ENCODE measurements around the gene LGR4. TPM values are rescaled to one million over a fixed set of nuclear protein-coding genes. Genes with fewer than 3 reads are reported as not detected.

The LGR4 gene
- polyA plus RNA-seq, 1 experiment, result 7.6 TPM

GRCh38 chr11:27513389-27513788 lies 40.8 kb upstream of the LGR4 start:
- no peak overlapping the region for H3K4me3 ChIP-seq (ENCODE audit: low read depth, low read length)
- CTCF ChIA-PET, result interaction anchor here (1.1 kb wide), 1 partner anchor 14 kb away, joined by 3 read pairs; no protein-coding TSS in a partner anchor
- no peak for DNase-seq (ENCODE audit: low read depth)
- H3K27me3 ChIP-seq (ENCODE audit: control insufficient read depth, insufficient read depth, low read length), result no peaks in the 10 kb centered on the region
- POLR2A ChIA-PET, result no interaction called here
- no peak for TF ChIP-seq CTCF (IDR thresholded peaks at IDR 0.05; ENCODE audit: insufficient read depth, low read depth, low read length)
- no peaks in the 10 kb centered on the region for H3K36me3 ChIP-seq (ENCODE audit: control insufficient read depth, insufficient read depth, low read length)

GRCh38 chr11:27512238-27512637 lies 39.6 kb upstream of the LGR4 start:
- no peak overlapping the region for H3K4me3 ChIP-seq (ENCODE audit: low read depth, low read length)
- ChIA-PET CTCF (interaction anchor here (1.3 kb wide), 1 partner anchor 16 kb away, joined by 3 read pairs; no protein-coding TSS in a partner anchor), POLR2A (no interaction called here)
- TF ChIP-seq CTCF (IDR thresholded peaks at IDR 0.05; ENCODE audit: insufficient read depth, low read depth, low read length), result no peak
- no peaks in the 10 kb centered on the region for H3K27me3 ChIP-seq (ENCODE audit: control insufficient read depth, insufficient read depth, low read length)
- no peaks in the 10 kb centered on the region for H3K36me3 ChIP-seq (ENCODE audit: control insufficient read depth, insufficient read depth, low read length)
- DNase-seq (ENCODE audit: low read depth), result no peak

- no peak overlapping the region for H3K4me3 ChIP-seq (ENCODE audit: low read depth, low read length)
- no peak for TF ChIP-seq CTCF (IDR thresholded peaks at IDR 0.05; ENCODE audit: insufficient read depth, low read depth, low read length)
- CTCF ChIA-PET, result interaction anchor here (0.8 to 1.7 kb wide), 2 partner anchors 11 to 24 kb away, joined by 3 to 5 read pairs; no protein-coding TSS in a partner anchor
- H3K36me3 ChIP-seq (ENCODE audit: control insufficient read depth, insufficient read depth, low read length), result no peaks in the 10 kb centered on the region
- H3K27me3 ChIP-seq (ENCODE audit: control insufficient read depth, insufficient read depth, low read length), result no peaks in the 10 kb centered on the region
- no peak for DNase-seq (ENCODE audit: low read depth)
- POLR2A ChIA-PET, result no interaction called here
These were observed 37.3 kb upstream of the LGR4 start for GRCh38 chr11:27509908-27510307.

- ChIA-PET CTCF (no interaction called here), POLR2A (no interaction called here)
- H3K36me3 ChIP-seq (ENCODE audit: control insufficient read depth, insufficient read depth, low read length), result no peaks in the 10 kb centered on the region
- no peak for TF ChIP-seq CTCF (IDR thresholded peaks at IDR 0.05; ENCODE audit: insufficient read depth, low read depth, low read length)
- H3K4me3 ChIP-seq (ENCODE audit: low read depth, low read length), result peak overlapping the region; percentile 98; the same call in 1 of the 2 replicates
- H3K27me3 ChIP-seq (ENCODE audit: control insufficient read depth, insufficient read depth, low read length), result no peaks in the 10 kb centered on the region
- DNase-seq (ENCODE audit: low read depth), result no peak
These were observed 35.1 kb upstream of the LGR4 start for GRCh38 chr11:27507557-27508322.

GRCh38 chr11:27506200-27507182 lies 33.9 kb upstream of the LGR4 start, which contains the start of gene LIN7C:
Gene LIN7C, minus strand, starts transcription at chr11:27506769. Its CDS starts 17 bp downstream, at chr11:27506752.
- ChIA-PET POLR2A (no interaction called here), CTCF (interaction anchor here (0.6 kb wide), 1 partner anchor 1925 kb away, joined by 3 read pairs; no protein-coding TSS in a partner anchor)
- TF ChIP-seq CTCF (IDR thresholded peaks at IDR 0.05; ENCODE audit: insufficient read depth, low read depth, low read length), result peak; percentile 19
- DNase-seq (ENCODE audit: low read depth), result peak; percentile 65
- Histone ChIP-seq H3K4me3 (ENCODE audit: low read depth, low read length) (peak within 1 kb of the TSS; percentile 98), H3K36me3 (ENCODE audit: control insufficient read depth, insufficient read depth, low read length) (no peaks in the 10 kb centered on the region), H3K27me3 (ENCODE audit: control insufficient read depth, insufficient read depth, low read length) (no peaks in the 10 kb centered on the region)
